ENCODE measurements around the gene FAM50B.
"Not testable (repeated sequence)": the region's sequence is repeated elsewhere in the genome, so short reads cannot be mapped to it uniquely, and the experiment has no call there.

The FAM50B gene

GRCh38 chr6:3848380-3848779 lies 793 bp upstream of the FAM50B start:
- no peak for DNase-seq (ENCODE audit: low spot score)

- no peak for DNase-seq (ENCODE audit: low spot score)
These were observed 693 bp downstream of the FAM50B start for GRCh38 chr6:3849681-3850450.

DNA sequence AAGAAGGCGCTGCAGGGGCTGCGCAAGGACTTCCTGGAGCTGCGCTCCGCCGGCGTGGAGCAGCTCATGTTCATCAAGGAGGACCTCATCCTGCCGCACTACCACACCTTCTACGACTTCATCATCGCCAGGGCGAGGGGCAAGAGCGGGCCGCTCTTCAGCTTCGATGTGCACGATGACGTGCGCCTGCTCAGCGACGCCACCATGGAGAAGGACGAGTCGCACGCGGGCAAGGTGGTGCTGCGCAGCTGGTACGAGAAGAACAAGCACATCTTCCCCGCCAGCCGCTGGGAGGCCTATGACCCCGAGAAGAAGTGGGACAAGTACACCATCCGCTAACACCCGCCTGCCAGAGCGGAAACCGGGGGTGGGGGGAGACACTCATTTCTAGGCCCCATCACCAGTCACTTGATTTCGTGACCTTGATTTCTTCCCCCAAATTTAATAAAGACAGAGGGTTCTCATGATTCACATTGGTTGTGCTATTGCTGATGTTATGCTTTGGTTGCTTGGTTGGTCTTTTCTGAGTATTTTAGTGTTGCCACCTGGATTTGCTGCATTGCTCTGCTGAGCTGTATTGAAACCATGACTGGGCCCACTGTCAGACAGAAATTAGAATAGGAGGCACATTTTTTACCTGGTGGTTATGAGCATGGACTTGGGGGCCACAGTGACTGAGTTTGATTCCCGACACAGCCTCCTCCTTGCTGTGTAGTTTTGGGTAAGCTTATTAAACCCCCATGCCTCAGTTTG lies 1.5 kb downstream of the FAM50B start:
- no peak for DNase-seq (ENCODE audit: low spot score)

- DNase-seq (ENCODE audit: low spot score) = no peak
These were observed 2.7 kb downstream of the FAM50B start for GRCh38 chr6:3851839-3852238.

GRCh38 chr6:3852391-3852790 lies 3.2 kb downstream of the FAM50B start:
- no peak for DNase-seq (ENCODE audit: low spot score)

GRCh38 chr6:3855866-3856265 lies 6.7 kb downstream of the FAM50B start:
- DNase-seq (ENCODE audit: low spot score) = no peak

DNA sequence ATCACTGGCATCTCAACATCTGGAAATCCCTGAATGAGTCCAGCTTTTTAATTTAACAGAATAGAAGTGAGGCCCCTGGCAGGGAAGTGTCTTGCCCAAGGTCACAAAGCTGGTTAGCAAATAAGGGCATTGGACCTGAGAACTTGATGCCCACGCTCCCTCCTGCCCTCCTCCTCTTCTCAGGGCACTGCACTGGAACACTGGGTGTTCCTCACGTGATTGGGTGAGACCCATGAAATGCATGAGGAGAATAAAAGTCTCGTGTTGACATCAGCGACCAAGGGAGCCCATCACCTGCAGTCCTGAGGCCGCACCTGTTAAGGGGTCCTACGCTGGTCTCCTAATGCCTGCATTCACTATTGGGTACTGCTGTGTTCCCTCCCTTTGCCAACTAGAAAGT lies 7.4 kb downstream of the FAM50B start:
- DNase-seq (ENCODE audit: low spot score) = no peak

DNA sequence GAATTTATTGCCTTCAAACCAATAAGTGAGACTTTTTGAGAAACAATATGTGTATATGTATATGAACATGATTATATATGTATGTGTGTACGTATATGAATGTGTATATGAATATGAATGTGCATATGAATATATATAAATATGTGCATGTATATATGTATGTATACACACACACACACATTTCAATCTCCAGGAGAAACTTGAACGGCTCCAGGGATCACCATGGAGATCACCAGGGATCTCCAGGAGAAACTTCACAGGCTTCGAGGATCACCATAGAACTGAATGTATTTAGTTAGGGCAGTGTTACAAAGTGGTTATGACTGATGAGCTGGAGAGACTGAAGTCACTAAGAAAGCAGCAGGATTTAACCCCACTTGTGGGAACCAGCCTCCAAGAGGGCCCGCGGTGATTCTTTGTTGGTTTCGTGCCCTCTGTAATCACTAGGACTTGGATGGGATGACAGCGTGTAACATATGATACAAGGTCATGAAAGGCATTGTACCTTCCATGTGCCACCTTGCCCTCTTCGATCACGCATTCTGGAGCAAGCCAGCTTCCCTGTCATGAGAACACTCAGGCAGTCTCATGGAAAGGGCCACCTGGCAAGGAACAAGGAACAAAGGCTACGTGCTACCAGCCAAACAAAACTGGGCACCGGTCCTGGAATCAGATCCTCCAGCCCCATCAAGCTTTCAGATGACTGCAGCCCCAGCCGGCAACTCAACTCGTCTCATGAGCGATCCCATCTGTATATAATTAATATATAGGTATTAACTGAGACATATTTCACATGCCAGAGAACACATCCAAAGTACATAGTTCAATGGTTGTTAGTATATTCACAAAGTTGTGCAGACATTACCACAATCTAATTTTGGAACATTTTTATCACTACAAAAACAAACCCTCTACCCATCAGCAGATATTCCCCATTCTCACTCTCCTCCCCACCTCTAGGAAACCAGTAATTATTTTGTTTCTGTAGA lies 8.6 kb downstream of the FAM50B start:
- no peak for DNase-seq (ENCODE audit: low spot score)

DNA sequence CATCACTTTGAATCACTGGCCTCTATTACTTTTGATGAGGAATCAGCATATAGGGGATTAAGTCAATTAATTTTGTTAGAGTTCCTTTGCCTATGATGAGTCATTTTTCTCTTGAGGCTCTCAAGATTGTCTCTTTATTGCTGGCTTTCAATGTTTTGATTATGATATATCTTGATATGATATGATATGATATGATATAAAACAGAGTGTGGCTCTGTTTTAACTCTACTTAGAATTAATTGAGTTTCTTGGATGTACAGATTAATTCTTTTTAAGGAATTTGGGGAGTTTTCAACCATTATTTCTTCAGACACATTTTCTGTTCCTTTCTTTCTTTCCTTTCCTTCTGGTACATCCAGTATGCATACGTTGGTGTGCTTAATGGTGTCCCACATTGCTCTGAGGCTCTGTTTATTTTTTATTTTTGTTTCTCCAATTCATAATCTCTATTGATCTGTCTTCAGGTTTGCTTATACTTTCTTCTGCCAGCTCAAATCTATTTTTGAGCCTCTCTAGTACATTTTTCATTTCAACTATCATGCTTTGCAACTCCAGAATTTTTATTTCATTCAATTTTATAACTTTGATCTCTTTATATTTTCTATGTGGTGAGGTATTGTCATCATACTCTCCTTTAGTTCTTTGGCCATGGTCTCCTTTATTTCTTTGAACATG lies 10.8 kb downstream of the FAM50B start:
- DNase-seq (ENCODE audit: low spot score) = no peak

- no peak for DNase-seq (ENCODE audit: low spot score)
These were observed 12.3 kb downstream of the FAM50B start for GRCh38 chr6:3861424-3861823.

DNA sequence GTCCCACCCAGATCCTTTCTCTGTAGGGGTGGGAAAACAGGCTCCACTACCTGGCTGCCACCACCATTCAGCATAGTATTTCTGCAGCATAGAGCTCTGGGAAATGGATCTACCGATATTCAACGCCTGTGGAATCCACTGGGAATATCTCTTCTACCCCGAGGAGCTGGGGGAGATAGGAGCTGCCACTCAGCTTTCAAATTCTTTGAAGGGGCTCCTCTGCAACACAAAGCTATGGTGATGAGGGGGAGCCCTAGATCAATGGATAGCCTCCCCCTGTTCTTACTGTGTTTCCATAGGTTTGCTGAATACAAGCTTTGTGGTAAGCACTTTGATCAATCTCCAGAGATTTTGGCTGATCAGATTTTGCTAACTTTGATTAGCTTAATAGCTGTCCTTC lies 12.9 kb downstream of the FAM50B start:
- DNase-seq (ENCODE audit: low spot score) = no peak

GRCh38 chr6:3863322-3863721 lies 14.1 kb downstream of the FAM50B start:
- not testable (repeated sequence) for DNase-seq (ENCODE audit: low spot score)

- DNase-seq (ENCODE audit: low spot score) = no peak
These were observed 16.3 kb downstream of the FAM50B start for GRCh38 chr6:3865463-3865862.

DNA sequence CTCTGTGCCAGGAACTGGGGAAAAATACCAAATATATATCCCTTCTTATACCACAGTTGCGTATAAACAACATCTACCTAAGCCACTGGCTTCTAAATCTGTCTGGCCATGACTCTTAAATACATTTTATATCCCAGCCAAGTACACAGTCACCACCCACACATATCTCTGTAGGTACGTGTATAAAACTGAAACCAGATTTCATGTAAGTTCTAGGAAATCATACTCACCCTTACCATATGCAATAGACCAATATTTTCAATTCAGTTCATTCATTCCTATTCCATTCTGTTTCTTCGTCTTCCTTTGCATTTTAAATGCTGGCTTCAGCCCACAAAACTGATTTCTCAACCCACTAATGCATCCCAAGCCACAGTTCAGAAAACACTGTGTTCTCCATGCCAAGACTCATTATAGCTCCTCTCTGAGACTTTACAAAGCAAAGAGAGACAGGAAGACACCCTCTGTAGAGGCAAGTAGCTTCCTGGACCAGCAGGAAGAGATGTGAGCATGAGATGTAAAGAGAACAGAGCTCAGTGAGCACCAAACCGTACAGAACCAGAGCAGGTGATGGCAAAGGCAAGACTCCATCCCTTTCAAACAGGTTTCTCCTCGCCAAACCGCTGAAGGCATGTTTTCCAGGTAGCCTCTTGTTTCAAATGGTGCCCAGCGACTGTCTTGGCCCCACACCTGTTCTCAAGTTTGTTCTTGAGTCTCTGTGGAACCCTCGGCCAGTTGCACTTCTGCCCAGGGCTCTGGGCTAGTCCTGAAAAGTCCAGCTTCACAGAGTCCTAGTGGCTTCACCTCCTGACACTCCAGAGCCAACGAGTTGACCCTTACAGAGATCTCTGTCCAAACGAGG lies 18.7 kb downstream of the FAM50B start:
- no peak for DNase-seq (ENCODE audit: low spot score)

DNA sequence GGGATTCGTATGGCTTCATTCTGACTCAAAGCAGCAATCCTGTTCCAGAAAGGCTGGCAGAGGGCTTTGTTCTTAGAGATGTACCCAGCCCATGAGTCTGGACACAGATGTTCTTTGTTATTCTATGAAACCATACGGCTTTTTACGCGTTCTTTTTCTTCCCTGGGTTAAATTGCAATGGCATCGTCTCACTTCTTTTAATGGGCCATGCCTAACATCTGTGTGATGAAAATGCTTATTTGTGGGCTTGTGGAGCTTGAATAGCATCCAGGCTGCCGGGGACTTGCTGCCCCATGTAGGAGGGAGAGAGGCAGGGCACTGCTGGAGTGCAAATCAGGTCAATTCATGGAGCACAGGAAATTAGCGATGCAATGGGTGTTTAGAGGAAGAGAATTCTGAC lies 19.4 kb downstream of the FAM50B start:
- DNase-seq (ENCODE audit: low spot score) = no peak

GRCh38 chr6:3869284-3869631 lies 20.1 kb downstream of the FAM50B start:
- no peak for DNase-seq (ENCODE audit: low spot score)

DNA sequence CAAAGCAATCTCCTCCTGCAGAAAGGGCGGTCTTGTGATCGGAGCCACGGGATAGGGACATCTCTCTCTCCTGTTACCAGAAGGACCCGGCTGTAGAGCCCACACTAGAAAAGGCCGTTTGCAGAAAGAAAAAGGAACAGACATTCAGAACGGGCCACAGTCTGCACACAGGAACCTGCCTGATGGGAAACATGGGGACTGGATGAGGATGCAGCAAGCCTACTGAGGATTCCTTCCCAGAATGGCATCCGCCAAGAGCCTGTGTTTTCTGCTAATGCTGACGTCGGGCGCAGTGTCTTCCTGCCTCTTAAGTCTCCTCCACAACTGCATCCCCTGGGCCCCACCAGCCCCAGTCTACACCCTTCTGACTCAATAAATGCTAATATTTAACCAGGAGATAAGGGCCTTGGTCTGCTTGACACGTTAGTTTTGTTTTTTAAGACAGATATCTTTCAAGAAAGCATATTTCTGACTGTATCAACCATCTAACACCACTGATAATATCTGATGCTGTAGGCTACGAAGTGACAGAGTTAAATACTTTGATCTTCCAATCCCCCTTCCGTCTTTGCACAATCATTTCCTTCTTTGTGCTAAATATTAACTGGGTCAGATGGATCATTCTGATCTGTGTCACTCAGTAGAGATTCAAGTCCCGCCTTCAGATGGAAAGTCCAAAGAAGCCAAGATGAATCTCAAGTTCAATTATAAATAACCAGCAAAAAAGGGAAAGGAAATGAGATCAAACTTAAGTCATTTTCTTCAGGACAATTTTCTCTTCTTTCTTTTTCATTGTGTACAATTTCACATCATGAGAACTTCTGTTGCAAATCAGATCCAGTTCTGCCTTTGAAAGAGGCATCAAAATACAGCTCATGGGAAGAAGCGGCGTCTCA lies 20.7 kb downstream of the FAM50B start:
- peak; percentile 9 for DNase-seq (ENCODE audit: low spot score)

GRCh38 chr6:3870528-3870925 lies 21.4 kb downstream of the FAM50B start:
- no peak for DNase-seq (ENCODE audit: low spot score)

- DNase-seq (ENCODE audit: low spot score) = no peak
These were observed 22.3 kb downstream of the FAM50B start for GRCh38 chr6:3871515-3871914.

GRCh38 chr6:3871939-3872338 lies 22.8 kb downstream of the FAM50B start:
- no peak for DNase-seq (ENCODE audit: low spot score)

Data from CD4-positive, alpha-beta T cell treated with Interleukin-6 at 100 ng/mL for 8 hours (primary cell).